Caco-2 (cell line): ENCODE measurements around the gene EPB41L4A. TPM values are rescaled to one million over a fixed set of nuclear protein-coding genes. Genes with fewer than 3 reads are reported as not detected.

Experiments used
- BruUV-seq: library from RNA; stranded (reverse); fragments of 400-500 nt; replicated peaks from 2 replicates; lab custom pipeline; 2021; lab: Mats Ljungman, UMichigan
- CTCF ChIA-PET: fragments of 300-600 bp; sonication (Branson Sonifier 250); formaldehyde crosslinking; loops from one replicate; lab custom pipeline; 2022; ENCODE audit warnings: antibody characterized with exemption; lab: Charles Lee
- POLR2A ChIA-PET: fragments of 300-600 bp; sonication (Branson Sonifier 250); formaldehyde crosslinking; loops from one replicate; lab custom pipeline; 2022; ENCODE audit warnings: antibody characterized with exemption; lab: Charles Lee
- DNase-seq, 2 experiments: peaks; one replicate each; pipeline versions ENCODE4 v3.0.0 to v3.0.0-alpha.2; 2020 to 2022
- H3K27me3 ChIP-seq: replicated peaks from 2 replicates; pipeline ENCODE4 v1.6.0; 2011; ENCODE audit warnings: low read length; ENCODE audit not compliant: control insufficient read depth, insufficient read depth
- H3K36me3 ChIP-seq: 2 replicates; pipeline ENCODE4 v1.5.1; 2011; ENCODE audit warnings: low read length; ENCODE audit not compliant: control insufficient read depth, insufficient read depth
- H3K4me1 ChIP-seq: fragments of 250-450 bp; sonication (Bioruptor Pico); 2 replicates; pipeline ENCODE4 v1.5.1; 2020; ENCODE audit warnings: mild to moderate bottlenecking
- H3K4me3 ChIP-seq: 2 replicates; pipeline ENCODE4 v1.5.1; 2011; ENCODE audit warnings: low read depth, mild to moderate bottlenecking, control low read depth, low read length
- H3K9me3 ChIP-seq: fragments of 250-450 bp; sonication (Bioruptor Pico); 2 replicates; pipeline ENCODE4 v1.5.1; 2020; ENCODE audit warnings: mild to moderate bottlenecking, moderate library complexity
- H3K27ac Mint-ChIP-seq: one replicate; pipeline ENCODE4 v1.8.0; 2022; ENCODE audit warnings: mixed read lengths; ENCODE audit not compliant: unreplicated experiment
- H3K27me3 Mint-ChIP-seq: one replicate; pipeline ENCODE4 v1.8.0; 2022; ENCODE audit warnings: mixed read lengths; ENCODE audit not compliant: insufficient read depth, unreplicated experiment
- H3K36me3 Mint-ChIP-seq: one replicate; pipeline ENCODE4 v1.8.0; 2022; ENCODE audit warnings: mild to moderate bottlenecking, mixed read lengths; ENCODE audit not compliant: insufficient read depth, unreplicated experiment
- H3K4me1 Mint-ChIP-seq: one replicate; pipeline ENCODE4 v1.8.0; 2022; ENCODE audit warnings: low read depth, mixed read lengths; ENCODE audit not compliant: unreplicated experiment
- H3K4me3 Mint-ChIP-seq: one replicate; pipeline ENCODE4 v1.8.0; 2022; ENCODE audit warnings: mild to moderate bottlenecking, moderate library complexity, mixed read lengths; ENCODE audit not compliant: unreplicated experiment
- H3K9me3 Mint-ChIP-seq: one replicate; pipeline ENCODE4 v1.8.0; 2022; ENCODE audit warnings: mixed read lengths; ENCODE audit not compliant: unreplicated experiment
- intact Hi-C: fragments of 100-400 bp; cut with micrococcal nuclease; formaldehyde crosslinking; loops from one replicate; pipeline ENCODE4 v1.10.0; 2022; ENCODE audit not compliant: unreplicated experiment
- total RNA-seq: library from RNA; stranded (reverse); gene quantifications from 2 replicates; pipeline ENCODE4 v1.2.3, GENCODE V29; 2022
- TF ChIP-seq, protein P1 (sequence below), 2 experiments: fragments of 200-600 bp in 1 of 2; IDR thresholded peaks; 1 replicate in 1 of 2; 2 replicates in 1 of 2; pipeline versions ENCODE4 v1.5.1 to v1.8.0; 2011 to 2022; ENCODE audit warnings: antibody characterized with exemption in 1 of 2, control low read depth in 1 of 2, inconsistent platforms in 1 of 2, low read depth in 1 of 2, low read length in 1 of 2, mild to moderate bottlenecking in 1 of 2, moderate library complexity in 1 of 2; ENCODE audit not compliant: insufficient read depth in 1 of 2, severe bottlenecking in 1 of 2, unreplicated experiment in 1 of 2

The EPB41L4A gene
- total RNA-seq, 1 experiment from 2014 or later = 1.4 TPM

- peaks cover 7% of the 10 kb centered on the region for H3K27me3 Mint-ChIP-seq
- no peaks in the 10 kb centered on the region for H3K4me1 Mint-ChIP-seq
- no peaks in the 10 kb centered on the region for H3K36me3 Mint-ChIP-seq
- ChIA-PET CTCF (no interaction called here), POLR2A (no interaction called here)
- BruUV-seq = no TSS peak
- no peaks in the 10 kb centered on the region for H3K9me3 ChIP-seq
- H3K36me3 ChIP-seq = no peaks in the 10 kb centered on the region
- no peaks in the 10 kb centered on the region for H3K27me3 ChIP-seq
- DNase-seq = no peak
- no peak overlapping the region for H3K4me3 Mint-ChIP-seq
- TF ChIP-seq, protein P1, sequence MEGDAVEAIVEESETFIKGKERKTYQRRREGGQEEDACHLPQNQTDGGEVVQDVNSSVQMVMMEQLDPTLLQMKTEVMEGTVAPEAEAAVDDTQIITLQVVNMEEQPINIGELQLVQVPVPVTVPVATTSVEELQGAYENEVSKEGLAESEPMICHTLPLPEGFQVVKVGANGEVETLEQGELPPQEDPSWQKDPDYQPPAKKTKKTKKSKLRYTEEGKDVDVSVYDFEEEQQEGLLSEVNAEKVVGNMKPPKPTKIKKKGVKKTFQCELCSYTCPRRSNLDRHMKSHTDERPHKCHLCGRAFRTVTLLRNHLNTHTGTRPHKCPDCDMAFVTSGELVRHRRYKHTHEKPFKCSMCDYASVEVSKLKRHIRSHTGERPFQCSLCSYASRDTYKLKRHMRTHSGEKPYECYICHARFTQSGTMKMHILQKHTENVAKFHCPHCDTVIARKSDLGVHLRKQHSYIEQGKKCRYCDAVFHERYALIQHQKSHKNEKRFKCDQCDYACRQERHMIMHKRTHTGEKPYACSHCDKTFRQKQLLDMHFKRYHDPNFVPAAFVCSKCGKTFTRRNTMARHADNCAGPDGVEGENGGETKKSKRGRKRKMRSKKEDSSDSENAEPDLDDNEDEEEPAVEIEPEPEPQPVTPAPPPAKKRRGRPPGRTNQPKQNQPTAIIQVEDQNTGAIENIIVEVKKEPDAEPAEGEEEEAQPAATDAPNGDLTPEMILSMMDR (IDR thresholded peaks at IDR 0.05; ENCODE audit: insufficient read depth in 1 of 2, low read depth in 1 of 2, low read length in 1 of 2, severe bottlenecking in 1 of 2, unreplicated experiment in 1 of 2) = no peak
- no peaks in the 10 kb centered on the region for H3K4me1 ChIP-seq
- no peak overlapping the region for H3K27ac Mint-ChIP-seq
- no peaks in the 10 kb centered on the region for H3K9me3 Mint-ChIP-seq
- intact Hi-C loops = no loop called here
- no peak overlapping the region for H3K4me3 ChIP-seq
Measured at GRCh38 chr5:112195924-112196323, 223.2 kb downstream of the EPB41L4A start.

DNA sequence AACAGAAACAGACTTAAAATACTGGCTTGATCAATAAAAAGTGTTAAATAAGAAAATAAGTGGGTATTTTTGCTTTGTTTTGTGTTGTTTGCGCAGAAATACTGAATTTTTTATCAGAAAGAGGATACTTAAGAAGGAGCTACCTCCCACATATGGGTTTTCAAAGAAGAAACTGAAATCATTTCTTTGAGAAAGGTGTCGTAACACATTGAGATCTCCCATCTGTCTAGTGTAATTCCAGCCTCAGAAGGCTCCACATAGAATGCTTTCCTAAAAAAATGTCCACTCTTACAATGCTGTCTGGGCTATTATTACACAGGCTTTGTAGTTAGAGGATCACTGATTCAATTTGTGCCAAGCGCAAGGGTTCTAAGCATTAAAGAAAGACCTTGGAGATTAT, 226.2 kb downstream of the EPB41L4A start:
- H3K4me1 ChIP-seq = no peaks in the 10 kb centered on the region
- ChIA-PET CTCF (no interaction called here), POLR2A (no interaction called here)
- Mint-ChIP-seq H3K27ac (no peak overlapping the region), H3K36me3 (no peaks in the 10 kb centered on the region), H3K27me3 (peaks cover 12% of the 10 kb centered on the region), H3K4me1 (no peaks in the 10 kb centered on the region), H3K9me3 (no peaks in the 10 kb centered on the region), H3K4me3 (no peak overlapping the region)
- no peak overlapping the region for H3K4me3 ChIP-seq
- no peaks in the 10 kb centered on the region for H3K36me3 ChIP-seq
- TF ChIP-seq, protein P1 (IDR thresholded peaks at IDR 0.05; ENCODE audit: insufficient read depth in 1 of 2, low read depth in 1 of 2, low read length in 1 of 2, severe bottlenecking in 1 of 2, unreplicated experiment in 1 of 2) = no peak
- DNase-seq = no peak
- no TSS peak for BruUV-seq
- no peaks in the 10 kb centered on the region for H3K27me3 ChIP-seq
- intact Hi-C loops = no loop called here
- H3K9me3 ChIP-seq = no peaks in the 10 kb centered on the region

- Mint-ChIP-seq H3K27ac (no peak overlapping the region), H3K36me3 (no peaks in the 10 kb centered on the region), H3K27me3 (peaks cover 10% of the 10 kb centered on the region), H3K9me3 (no peaks in the 10 kb centered on the region), H3K4me3 (no peak overlapping the region), H3K4me1 (no peaks in the 10 kb centered on the region)
- TF ChIP-seq, protein P1 (IDR thresholded peaks at IDR 0.05; ENCODE audit: insufficient read depth in 1 of 2, low read depth in 1 of 2, low read length in 1 of 2, severe bottlenecking in 1 of 2, unreplicated experiment in 1 of 2) = no peak
- no peak for DNase-seq
- BruUV-seq = no TSS peak
- Histone ChIP-seq H3K4me1 (no peaks in the 10 kb centered on the region), H3K36me3 (no peaks in the 10 kb centered on the region), H3K27me3 (no peaks in the 10 kb centered on the region), H3K9me3 (no peaks in the 10 kb centered on the region), H3K4me3 (no peak overlapping the region)
- intact Hi-C loops = no loop called here
- ChIA-PET POLR2A (no interaction called here), CTCF (no interaction called here)
Measured at GRCh38 chr5:112192072-112192471, 227.0 kb downstream of the EPB41L4A start.
